Tibial nerve (tissue), 4 donors: ENCODE measurements around the gene PTPRB. TPM values are rescaled to one million over a fixed set of nuclear protein-coding genes. Genes with fewer than 3 reads are reported as not detected.

Experiments used
- DNase-seq, 2 donors: peaks; one replicate each; pipeline ENCODE4 v3.0.0-alpha.2; 2019; ENCODE audit warnings: low spot score in 2 of 2
- H3K27ac ChIP-seq, 4 donors: fragments of 200-600 bp; sonication (generic) in 3 of 4; one replicate each; pipeline ENCODE4 v1.5.1; 2017 to 2019; ENCODE audit warnings: mild to moderate bottlenecking in 1 of 4
- H3K27me3 ChIP-seq, 2 donors: fragments of 200-600 bp; sonication (generic) in 1 of 2; one replicate each; pipeline versions ENCODE4 v1.5.1 to v1.6.0; 2017 to 2019
- H3K36me3 ChIP-seq, 3 donors: fragments of 200-600 bp; sonication (generic); one replicate each; pipeline ENCODE4 v1.5.1; 2018 to 2019
- H3K4me1 ChIP-seq, 4 donors: fragments of 200-600 bp; sonication (generic) in 3 of 4; one replicate each; pipeline ENCODE4 v1.5.1; 2017 to 2019
- H3K4me3 ChIP-seq, 4 donors: fragments of 200-600 bp; sonication (generic) in 3 of 4; one replicate each; pipeline ENCODE4 v1.5.1; 2017 to 2019; ENCODE audit warnings: mild to moderate bottlenecking in 1 of 4, moderate library complexity in 1 of 4
- H3K9me3 ChIP-seq, 4 donors: fragments of 200-600 bp; sonication (generic) in 3 of 4; one replicate each; pipeline ENCODE4 v1.5.1; 2017 to 2019
- CTCF ChIP-seq, 5 experiments: fragments of 200-600 bp in 3 of 5; fragments of 450-650 bp in 2 of 5; sonication (generic) in 3 of 5; IDR thresholded peaks; one replicate each; pipeline ENCODE4 v1.5.1; 2016 to 2019; ENCODE audit warnings: antibody characterized with exemption in 5 of 5, mild to moderate bottlenecking in 3 of 5, moderate library complexity in 2 of 5
- EP300 ChIP-seq, 2 donors: sonication (generic); formaldehyde crosslinking; IDR thresholded peaks; one replicate each; pipeline ENCODE4 v1.6.1; 2017; ENCODE audit warnings: antibody characterized with exemption in 2 of 2, mild to moderate bottlenecking in 1 of 2
- POLR2A ChIP-seq, 2 donors: fragments of 450-650 bp; IDR thresholded peaks; one replicate each; pipeline ENCODE4 v1.6.1; 2017; ENCODE audit warnings: antibody characterized with exemption in 2 of 2, mild to moderate bottlenecking in 2 of 2, moderate library complexity in 2 of 2
- WGBS, 2 donors: methylation state at CpG; one replicate each; pipeline ENCODE4 v1.1.5; 2018; 5-methylcytosine and 5-hydroxymethylcytosine counted together
- total RNA-seq, 4 donors: library from RNA; depleted of rRNA; stranded (reverse); fragments of >200 nt; gene quantifications; one replicate each; pipeline ENCODE4 v1.1.0, GENCODE V29; 2016

PTPRB gene
- total RNA-seq, 4 donors from 2014 or later: 14.4 to 62.6 (median 34.3) TPM

- Histone ChIP-seq H3K4me3 (no peak overlapping the region), H3K36me3 (no peaks in the 10 kb centered on the region), H3K27ac (no peak overlapping the region), H3K4me1 (peaks cover 0 to 5% (median 0%) of the 10 kb centered on the region in 4 donors), H3K27me3 (no peaks in the 10 kb centered on the region), H3K9me3 (peaks cover 0 to 6% (median 0%) of the 10 kb centered on the region in 4 donors)
- no peak for DNase-seq
- WGBS, 2 donors: 65 to 89% methylated on average over 2 of the region's 2 CpGs
- TF ChIP-seq CTCF (IDR thresholded peaks at IDR 0.05) (no peak), EP300 (IDR thresholded peaks at IDR 0.05) (no peak), POLR2A (IDR thresholded peaks at IDR 0.05) (no peak)
Measured at GRCh38 chr12:70487440-70487839, 149.8 kb downstream of the PTPRB start.

GRCh38 chr12:70486588-70486987, 150.6 kb downstream of the PTPRB start:
- Histone ChIP-seq H3K4me3 (no peak overlapping the region), H3K27ac (no peak overlapping the region), H3K36me3 (no peaks in the 10 kb centered on the region), H3K27me3 (no peaks in the 10 kb centered on the region), H3K4me1 (peaks cover 0 to 5% (median 0%) of the 10 kb centered on the region in 4 donors), H3K9me3 (peaks cover 0 to 6% (median 0%) of the 10 kb centered on the region in 4 donors)
- TF ChIP-seq POLR2A (IDR thresholded peaks at IDR 0.05): no peak
- no peak for TF ChIP-seq EP300 (IDR thresholded peaks at IDR 0.05)
- TF ChIP-seq CTCF (IDR thresholded peaks at IDR 0.05): no peak
- 75 to 76% methylated on average over 2 of the region's 2 CpGs for WGBS, 2 donors
- DNase-seq: no peak

GRCh38 chr12:70485704-70486103, 151.5 kb downstream of the PTPRB start:
- Histone ChIP-seq H3K36me3 (no peaks in the 10 kb centered on the region), H3K27ac (no peak overlapping the region), H3K9me3 (peaks cover 0 to 6% (median 0%) of the 10 kb centered on the region in 4 donors), H3K27me3 (no peaks in the 10 kb centered on the region), H3K4me3 (no peak overlapping the region), H3K4me1 (peaks cover 0 to 5% (median 0%) of the 10 kb centered on the region in 4 donors)
- no peak for DNase-seq
- 82 to 84% methylated on average over 3 of the region's 3 CpGs for WGBS, 2 donors
- TF ChIP-seq EP300 (IDR thresholded peaks at IDR 0.05) (no peak), POLR2A (IDR thresholded peaks at IDR 0.05) (no peak), CTCF (IDR thresholded peaks at IDR 0.05) (no peak)

GRCh38 chr12:70484464-70484863, 152.8 kb downstream of the PTPRB start:
- H3K4me3 ChIP-seq: no peak overlapping the region
- no peaks in the 10 kb centered on the region for H3K36me3 ChIP-seq
- peaks cover 0 to 5% (median 0%) of the 10 kb centered on the region in 4 donors for H3K4me1 ChIP-seq
- no peak for DNase-seq
- WGBS, 2 donors: 79 to 100% methylated on average over 1 of the region's 1 CpG
- no peak overlapping the region for H3K27ac ChIP-seq
- no peak for TF ChIP-seq CTCF (IDR thresholded peaks at IDR 0.05)
- no peak for TF ChIP-seq POLR2A (IDR thresholded peaks at IDR 0.05)
- TF ChIP-seq EP300 (IDR thresholded peaks at IDR 0.05): no peak
- no peaks in the 10 kb centered on the region for H3K27me3 ChIP-seq
- peaks cover 0 to 1% (median 0%) of the 10 kb centered on the region in 4 donors for H3K9me3 ChIP-seq

- Histone ChIP-seq H3K36me3 (no peaks in the 10 kb centered on the region), H3K27me3 (no peaks in the 10 kb centered on the region), H3K4me3 (no peak overlapping the region), H3K4me1 (peaks cover 0 to 5% (median 0%) of the 10 kb centered on the region in 4 donors), H3K27ac (no peak overlapping the region), H3K9me3 (no peaks in the 10 kb centered on the region)
- no peak for DNase-seq
- WGBS, 2 donors: 83 to 84% methylated on average over 1 of the region's 1 CpG
- TF ChIP-seq EP300 (IDR thresholded peaks at IDR 0.05) (no peak), POLR2A (IDR thresholded peaks at IDR 0.05) (no peak), CTCF (IDR thresholded peaks at IDR 0.05) (no peak)
Measured at GRCh38 chr12:70482764-70483163, 154.5 kb downstream of the PTPRB start.
